Measurements from ENCODE around the gene UCN.
"Not testable (repeated sequence)": the region's sequence is repeated elsewhere in the genome, so short reads cannot be mapped to it uniquely, and the experiment has no call there.

Gene UCN

GRCh38 chr2:27335311-27335710, 27.1 kb upstream of the UCN start:
- Histone ChIP-seq H3K9ac (ENCODE audit: low read length) (no peak overlapping the region), H3K27ac (ENCODE audit: low read length) (no peak overlapping the region), H3K4me1 (ENCODE audit: control insufficient read depth, low read depth, low read length) (no peaks in the 10 kb centered on the region), H3K27me3 (ENCODE audit: control insufficient read depth, insufficient read depth, low read length) (no peaks in the 10 kb centered on the region), H3K4me3 (ENCODE audit: low read length) (no peak overlapping the region), H3K36me3 (ENCODE audit: control insufficient read depth, low read depth, low read length) (peaks cover 75% of the 10 kb centered on the region), H3K9me3 (ENCODE audit: control insufficient read depth, low read depth, low read length) (no peaks in the 10 kb centered on the region)

GRCh38 chr2:27324720-27325119, 16.5 kb upstream of the UCN start:
- Histone ChIP-seq H3K36me3 (ENCODE audit: control insufficient read depth, low read depth, low read length) (peaks cover 38% of the 10 kb centered on the region), H3K9ac (ENCODE audit: low read length) (no peak overlapping the region), H3K4me1 (ENCODE audit: control insufficient read depth, low read depth, low read length) (peaks cover 6% of the 10 kb centered on the region), H3K4me3 (ENCODE audit: low read length) (no peak overlapping the region), H3K27me3 (ENCODE audit: control insufficient read depth, insufficient read depth, low read length) (no peaks in the 10 kb centered on the region), H3K9me3 (ENCODE audit: control insufficient read depth, low read depth, low read length) (no peaks in the 10 kb centered on the region), H3K27ac (ENCODE audit: low read length) (no peak overlapping the region)

GRCh38 chr2:27323596-27324285, 15.5 kb upstream of the UCN start:
- H3K9ac ChIP-seq (ENCODE audit: low read length), result peak overlapping the region; percentile 98
- peak overlapping the region; percentile 99 for H3K4me3 ChIP-seq (ENCODE audit: low read length)
- no peaks in the 10 kb centered on the region for H3K9me3 ChIP-seq (ENCODE audit: control insufficient read depth, low read depth, low read length)
- no peaks in the 10 kb centered on the region for H3K27me3 ChIP-seq (ENCODE audit: control insufficient read depth, insufficient read depth, low read length)
- H3K4me1 ChIP-seq (ENCODE audit: control insufficient read depth, low read depth, low read length), result peaks cover 6% of the 10 kb centered on the region
- H3K27ac ChIP-seq (ENCODE audit: low read length), result peak overlapping the region; percentile 95
- peaks cover 30% of the 10 kb centered on the region for H3K36me3 ChIP-seq (ENCODE audit: control insufficient read depth, low read depth, low read length)

GRCh38 chr2:27322766-27323595, 14.7 kb upstream of the UCN start, which contains the start of gene MPV17:
MPV17 (minus strand) TSS chr2:27323097; CDS start chr2:27322517, 580 bp downstream.
- H3K36me3 ChIP-seq (ENCODE audit: control insufficient read depth, low read depth, low read length), result peaks cover 23% of the 10 kb centered on the region
- H3K9me3 ChIP-seq (ENCODE audit: control insufficient read depth, low read depth, low read length), result no peaks in the 10 kb centered on the region
- H3K9ac ChIP-seq (ENCODE audit: low read length), result peak within 1 kb of the TSS; percentile 98
- H3K4me1 ChIP-seq (ENCODE audit: control insufficient read depth, low read depth, low read length), result peaks cover 6% of the 10 kb centered on the region
- H3K27me3 ChIP-seq (ENCODE audit: control insufficient read depth, insufficient read depth, low read length), result no peaks in the 10 kb centered on the region
- H3K27ac ChIP-seq (ENCODE audit: low read length), result peak within 1 kb of the TSS; percentile 95
- peak within 1 kb of the TSS; percentile 99 for H3K4me3 ChIP-seq (ENCODE audit: low read length)

- Histone ChIP-seq H3K36me3 (ENCODE audit: control insufficient read depth, low read depth, low read length) (peaks cover 19% of the 10 kb centered on the region), H3K4me1 (ENCODE audit: control insufficient read depth, low read depth, low read length) (peaks cover 6% of the 10 kb centered on the region), H3K9me3 (ENCODE audit: control insufficient read depth, low read depth, low read length) (no peaks in the 10 kb centered on the region), H3K27ac (ENCODE audit: low read length) (peak overlapping the region; percentile 87), H3K9ac (ENCODE audit: low read length) (peak overlapping the region; percentile 98), H3K27me3 (ENCODE audit: control insufficient read depth, insufficient read depth, low read length) (no peaks in the 10 kb centered on the region), H3K4me3 (ENCODE audit: low read length) (peak overlapping the region; percentile 99)
Observed at GRCh38 chr2:27322301-27322765, 14.1 kb upstream of the UCN start.

- Histone ChIP-seq H3K9ac (ENCODE audit: low read length) (no peak overlapping the region), H3K36me3 (ENCODE audit: control insufficient read depth, low read depth, low read length) (peaks cover 6% of the 10 kb centered on the region), H3K4me3 (ENCODE audit: low read length) (no peak overlapping the region), H3K27me3 (ENCODE audit: control insufficient read depth, insufficient read depth, low read length) (no peaks in the 10 kb centered on the region), H3K4me1 (ENCODE audit: control insufficient read depth, low read depth, low read length) (peaks cover 6% of the 10 kb centered on the region), H3K9me3 (ENCODE audit: control insufficient read depth, low read depth, low read length) (no peaks in the 10 kb centered on the region), H3K27ac (ENCODE audit: low read length) (no peak overlapping the region)
Observed at GRCh38 chr2:27320958-27321543, 12.8 kb upstream of the UCN start.

GRCh38 chr2:27319839-27320238, 11.6 kb upstream of the UCN start:
- H3K4me1 ChIP-seq (ENCODE audit: control insufficient read depth, low read depth, low read length); H3K9ac ChIP-seq (ENCODE audit: low read length); H3K27me3 ChIP-seq (ENCODE audit: control insufficient read depth, insufficient read depth, low read length); H3K27ac ChIP-seq (ENCODE audit: low read length); H3K4me3 ChIP-seq (ENCODE audit: low read length); H3K36me3 ChIP-seq (ENCODE audit: control insufficient read depth, low read depth, low read length); H3K9me3 ChIP-seq (ENCODE audit: control insufficient read depth, low read depth, low read length): not testable (repeated sequence)

- H3K4me3 ChIP-seq (ENCODE audit: low read length), result no peak overlapping the region
- no peaks in the 10 kb centered on the region for H3K9me3 ChIP-seq (ENCODE audit: control insufficient read depth, low read depth, low read length)
- no peaks in the 10 kb centered on the region for H3K36me3 ChIP-seq (ENCODE audit: control insufficient read depth, low read depth, low read length)
- peaks cover under 1% of the 10 kb centered on the region for H3K4me1 ChIP-seq (ENCODE audit: control insufficient read depth, low read depth, low read length)
- H3K9ac ChIP-seq (ENCODE audit: low read length), result no peak overlapping the region
- no peaks in the 10 kb centered on the region for H3K27me3 ChIP-seq (ENCODE audit: control insufficient read depth, insufficient read depth, low read length)
- H3K27ac ChIP-seq (ENCODE audit: low read length), result no peak overlapping the region
Observed at GRCh38 chr2:27316655-27317412, 8.6 kb upstream of the UCN start.

- no peaks in the 10 kb centered on the region for H3K9me3 ChIP-seq (ENCODE audit: control insufficient read depth, low read depth, low read length)
- H3K4me1 ChIP-seq (ENCODE audit: control insufficient read depth, low read depth, low read length), result no peaks in the 10 kb centered on the region
- no peak overlapping the region for H3K4me3 ChIP-seq (ENCODE audit: low read length)
- no peaks in the 10 kb centered on the region for H3K27me3 ChIP-seq (ENCODE audit: control insufficient read depth, insufficient read depth, low read length)
- H3K27ac ChIP-seq (ENCODE audit: low read length), result no peak overlapping the region
- no peaks in the 10 kb centered on the region for H3K36me3 ChIP-seq (ENCODE audit: control insufficient read depth, low read depth, low read length)
- H3K9ac ChIP-seq (ENCODE audit: low read length), result no peak overlapping the region
Observed at GRCh38 chr2:27315122-27315521, 6.9 kb upstream of the UCN start.

- Histone ChIP-seq H3K4me3 (ENCODE audit: low read length) (no peak overlapping the region), H3K36me3 (ENCODE audit: control insufficient read depth, low read depth, low read length) (no peaks in the 10 kb centered on the region), H3K9ac (ENCODE audit: low read length) (no peak overlapping the region), H3K27ac (ENCODE audit: low read length) (no peak overlapping the region), H3K4me1 (ENCODE audit: control insufficient read depth, low read depth, low read length) (no peaks in the 10 kb centered on the region), H3K27me3 (ENCODE audit: control insufficient read depth, insufficient read depth, low read length) (peaks cover under 1% of the 10 kb centered on the region), H3K9me3 (ENCODE audit: control insufficient read depth, low read depth, low read length) (no peaks in the 10 kb centered on the region)
Observed at GRCh38 chr2:27314709-27315108, 6.5 kb upstream of the UCN start.

Data from iPS-18a (cell line).